Hippocampal formation (tissue), 2 donors: ENCODE data around the gene IL5RA.

Experiments used
- DNase-seq, 2 donors: peaks; one replicate each; lab custom pipeline; 2025; lab: John Stamatoyannopoulos, UW

IL5RA gene, protein sequence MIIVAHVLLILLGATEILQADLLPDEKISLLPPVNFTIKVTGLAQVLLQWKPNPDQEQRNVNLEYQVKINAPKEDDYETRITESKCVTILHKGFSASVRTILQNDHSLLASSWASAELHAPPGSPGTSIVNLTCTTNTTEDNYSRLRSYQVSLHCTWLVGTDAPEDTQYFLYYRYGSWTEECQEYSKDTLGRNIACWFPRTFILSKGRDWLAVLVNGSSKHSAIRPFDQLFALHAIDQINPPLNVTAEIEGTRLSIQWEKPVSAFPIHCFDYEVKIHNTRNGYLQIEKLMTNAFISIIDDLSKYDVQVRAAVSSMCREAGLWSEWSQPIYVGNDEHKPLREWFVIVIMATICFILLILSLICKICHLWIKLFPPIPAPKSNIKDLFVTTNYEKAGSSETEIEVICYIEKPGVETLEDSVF

DNA sequence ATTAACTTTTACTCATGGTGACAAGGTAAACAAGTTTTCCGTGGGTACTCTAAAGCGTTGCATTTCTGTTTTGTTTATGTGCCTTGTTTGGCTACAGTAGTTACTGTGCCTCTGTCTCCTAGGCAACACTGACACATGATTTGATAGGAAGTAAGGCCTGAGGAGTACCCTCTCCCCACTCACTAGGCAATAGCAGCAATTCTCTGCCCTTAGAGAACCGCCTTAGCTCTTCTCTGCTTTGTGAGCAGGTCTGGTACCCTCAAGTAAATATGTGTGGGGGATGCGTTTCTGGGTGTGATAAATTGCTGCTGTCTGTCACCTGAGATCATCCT lies at the start of gene IL5RA:
IL5RA (minus strand) TSS at position 76 of the 332 bp plus-strand sequence. CDS start 5,390 bp downstream, outside the sequence.
- DNase-seq = no peak

DNA sequence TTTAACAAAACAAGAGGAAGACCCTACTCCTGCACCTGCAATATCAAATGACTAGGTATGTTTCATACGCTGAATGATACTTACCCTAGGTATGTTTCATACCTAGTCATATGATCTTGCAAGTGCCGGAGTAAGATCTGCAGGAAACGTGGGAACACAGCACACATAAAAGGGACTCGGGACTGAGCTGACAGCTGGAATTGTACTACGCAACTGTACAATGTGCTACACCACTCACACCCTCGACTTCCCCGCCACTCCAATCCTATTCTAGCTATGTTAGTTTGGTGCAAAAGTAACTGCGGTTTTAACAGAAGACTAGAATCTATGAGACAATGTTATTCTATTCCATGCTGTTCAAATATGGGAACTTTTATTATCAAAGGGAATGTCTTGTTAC lies 47.3 kb upstream of the IL5RA start:
- no peak for DNase-seq

DNA sequence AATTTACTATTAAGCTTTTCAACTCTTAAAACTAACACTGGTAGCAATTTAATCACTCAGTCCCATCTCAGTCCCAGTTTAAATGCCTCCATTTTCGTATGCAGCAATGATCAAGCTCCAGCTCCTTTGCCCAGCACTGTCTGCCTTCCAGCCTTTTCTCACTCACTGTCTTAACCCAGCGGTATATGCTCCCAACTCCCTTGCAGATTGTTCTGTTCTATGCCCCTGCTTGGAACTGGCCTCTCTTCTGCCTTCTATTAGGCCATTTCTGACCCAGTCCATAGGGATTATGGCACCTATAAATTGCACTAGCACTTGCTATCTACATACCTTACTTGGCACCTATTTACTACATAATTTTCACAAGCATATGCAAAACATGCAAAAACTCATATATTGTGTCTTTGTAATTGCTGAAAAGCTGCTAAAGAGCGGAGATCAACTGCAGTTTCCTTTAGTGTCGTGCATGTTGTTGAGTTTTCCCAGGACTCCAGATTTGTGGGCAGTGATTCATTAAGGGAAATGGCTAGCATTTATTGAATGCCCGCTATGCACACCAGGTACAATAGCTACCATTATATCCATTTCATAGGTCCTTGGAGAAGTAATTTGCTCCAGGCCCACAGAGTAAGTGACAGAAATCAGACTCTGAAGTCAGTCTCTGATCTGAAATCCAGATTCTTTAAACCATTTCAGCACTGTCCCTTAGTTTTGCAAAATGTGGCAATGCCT lies 44.9 kb upstream of the IL5RA start:
- no peak for DNase-seq

DNA sequence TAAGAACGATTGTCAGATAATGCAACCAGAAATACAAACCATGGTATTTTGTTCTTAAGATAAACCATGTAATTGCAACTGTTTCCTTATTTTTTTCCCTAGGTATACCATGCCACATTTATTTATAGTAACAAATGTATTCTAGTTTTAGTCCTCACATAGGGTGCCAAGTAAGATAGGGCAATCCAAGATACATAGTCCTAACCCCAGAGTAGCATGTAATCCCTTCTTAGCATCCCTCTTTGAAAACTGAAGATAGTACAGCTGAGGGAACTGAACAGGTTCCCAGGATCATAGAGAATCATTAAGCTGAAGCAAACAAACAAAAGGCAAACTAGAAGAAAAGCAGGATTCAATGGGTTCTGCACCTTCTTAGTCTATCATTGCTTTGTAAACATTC lies 41.3 kb upstream of the IL5RA start:
- no peak for DNase-seq

DNA sequence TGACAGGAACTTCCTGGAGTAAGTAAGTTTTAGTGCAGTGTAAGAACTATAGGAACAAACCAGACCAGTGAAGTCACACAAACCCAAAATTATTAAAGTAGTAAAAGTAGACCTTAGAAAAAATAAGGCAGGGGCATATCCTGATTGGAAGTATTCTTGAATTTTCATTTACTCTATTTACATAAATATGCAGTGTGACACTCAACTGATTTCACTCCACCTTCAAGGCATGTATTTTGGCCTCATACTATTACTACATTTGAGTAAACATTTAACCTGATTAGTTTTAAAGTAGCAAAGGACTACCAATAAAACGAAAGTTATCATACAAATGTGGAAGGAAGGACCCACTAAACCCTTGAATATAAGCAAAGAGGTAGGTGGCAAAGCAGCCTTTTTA lies 39.4 kb upstream of the IL5RA start:
- no peak for DNase-seq

DNA sequence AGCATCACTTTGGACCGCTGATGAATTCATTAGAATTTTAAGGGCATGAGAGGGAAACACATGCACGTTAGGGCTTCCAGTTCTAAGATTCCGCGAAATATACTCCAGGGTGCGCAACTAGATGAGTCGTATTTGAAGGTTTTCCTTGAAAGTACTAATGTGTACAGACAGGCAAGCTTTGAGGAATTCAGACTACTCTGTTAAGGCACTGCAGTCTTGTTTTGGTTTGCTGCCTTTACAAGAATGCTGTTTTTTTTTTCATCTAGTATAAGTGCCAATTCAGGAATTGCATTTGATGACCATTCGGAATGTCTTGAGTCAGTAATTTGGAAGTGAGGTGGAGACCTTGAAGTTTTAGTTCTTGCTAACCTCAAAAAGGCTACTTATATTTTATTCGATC lies 35.7 kb upstream of the IL5RA start:
- no peak for DNase-seq

DNA sequence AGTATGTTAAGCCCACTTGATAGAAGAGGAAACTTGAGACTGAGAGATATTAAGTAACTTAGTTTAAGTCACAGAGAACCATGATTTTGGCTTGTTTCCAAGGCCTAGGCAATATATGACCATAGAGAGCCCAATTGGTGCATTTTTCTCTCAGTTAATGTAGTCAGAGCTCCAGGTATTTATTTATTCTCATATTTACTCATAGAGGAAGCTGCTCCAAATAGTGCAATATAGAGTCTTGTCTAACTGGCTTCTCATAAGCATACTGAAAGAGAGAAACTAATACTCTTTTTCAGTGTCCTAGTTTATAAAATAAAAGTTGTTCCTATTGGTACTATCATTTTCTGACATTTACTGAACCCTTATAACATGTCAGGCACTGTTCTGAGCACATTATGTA lies 31.8 kb upstream of the IL5RA start:
- DNase-seq = no peak

DNA sequence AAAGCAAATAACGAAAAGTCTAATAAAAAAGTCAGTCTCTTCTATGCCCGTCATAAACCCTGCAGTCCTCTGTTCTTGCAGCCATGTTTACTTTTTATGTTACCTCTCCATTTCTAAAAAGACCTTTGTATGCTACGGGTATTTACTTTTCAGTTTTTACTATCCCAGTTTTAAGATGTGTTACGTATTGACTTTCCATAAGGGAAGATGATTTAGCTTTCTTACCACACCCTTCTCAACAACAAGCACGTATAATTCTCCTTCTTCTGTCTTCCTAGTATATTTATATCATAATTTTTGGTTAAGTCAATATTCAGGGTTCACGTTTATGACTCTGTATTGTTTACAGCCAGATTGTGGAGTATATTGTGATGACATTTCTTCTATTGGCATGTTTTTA lies 27.4 kb upstream of the IL5RA start:
- no peak for DNase-seq

DNA sequence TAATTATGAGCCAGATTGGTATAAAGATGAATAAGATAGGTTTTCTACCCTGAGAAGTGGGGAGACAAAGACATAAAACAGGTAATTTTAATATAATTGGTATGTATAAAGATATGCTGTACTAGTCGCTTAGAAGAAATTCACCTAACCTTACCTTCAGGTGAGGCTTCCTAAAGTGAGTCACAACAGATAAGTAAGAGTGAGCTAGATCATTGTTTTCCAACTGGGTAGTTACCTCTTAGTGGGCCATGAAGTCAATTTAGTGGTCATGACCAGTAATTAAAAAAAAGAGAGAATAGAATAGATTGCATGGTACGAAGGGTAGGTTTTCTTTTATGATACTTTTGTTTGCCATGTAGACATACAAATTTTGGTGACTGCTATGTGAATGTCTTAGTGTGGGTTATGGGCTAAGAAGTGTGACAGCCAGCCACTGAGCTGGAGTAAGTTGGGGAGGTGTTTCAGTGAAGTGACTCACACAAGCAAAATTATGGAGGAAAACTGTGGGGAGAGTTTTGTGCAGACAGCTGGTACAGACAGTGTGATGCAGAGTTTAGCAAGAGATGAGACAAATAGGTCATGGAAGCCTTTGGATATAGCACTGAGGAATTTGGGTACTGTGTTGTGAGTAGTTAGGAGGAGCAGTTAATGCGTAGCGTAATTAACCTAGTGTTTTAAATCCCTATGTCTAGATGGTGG lies 24.7 kb upstream of the IL5RA start:
- DNase-seq = no peak

DNA sequence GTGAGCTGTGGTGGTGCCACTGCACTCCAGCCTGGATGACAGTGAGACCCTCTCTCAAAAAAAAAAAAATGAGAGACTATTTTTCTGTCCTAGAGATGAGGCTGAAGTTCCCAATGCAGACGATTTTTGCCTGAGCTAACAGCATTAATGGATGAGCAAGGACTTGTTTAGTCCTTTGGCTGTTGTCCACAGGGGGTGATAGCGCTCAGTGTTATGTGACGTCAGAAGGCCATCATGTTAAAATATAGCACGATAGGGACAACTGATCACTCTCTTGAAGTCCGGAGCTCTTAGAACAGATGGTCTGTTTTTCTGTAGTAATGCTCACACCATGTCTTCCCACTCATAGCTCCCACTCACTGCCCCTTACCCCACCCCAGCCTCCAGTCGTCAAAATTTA lies 23.3 kb upstream of the IL5RA start:
- DNase-seq = no peak

DNA sequence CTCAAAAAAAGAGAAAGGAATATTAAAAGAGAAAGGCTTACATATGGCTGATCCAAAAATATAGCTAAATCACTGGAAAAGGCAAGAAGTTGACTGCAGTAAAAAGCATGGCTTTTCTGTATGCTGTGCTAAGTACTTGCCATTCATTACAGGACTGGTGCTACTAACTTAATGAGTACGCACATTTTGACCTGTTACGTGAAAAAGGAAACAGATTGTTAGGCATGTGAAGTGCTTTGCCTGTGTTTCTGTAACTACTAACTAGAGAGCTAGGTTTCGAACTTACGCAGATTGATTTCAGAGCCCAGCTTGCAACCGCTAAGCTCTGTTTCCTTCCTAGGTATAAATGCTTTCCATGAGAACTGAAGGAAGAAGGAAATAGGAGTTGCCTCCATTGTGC lies 19.4 kb upstream of the IL5RA start:
- DNase-seq = no peak

DNA sequence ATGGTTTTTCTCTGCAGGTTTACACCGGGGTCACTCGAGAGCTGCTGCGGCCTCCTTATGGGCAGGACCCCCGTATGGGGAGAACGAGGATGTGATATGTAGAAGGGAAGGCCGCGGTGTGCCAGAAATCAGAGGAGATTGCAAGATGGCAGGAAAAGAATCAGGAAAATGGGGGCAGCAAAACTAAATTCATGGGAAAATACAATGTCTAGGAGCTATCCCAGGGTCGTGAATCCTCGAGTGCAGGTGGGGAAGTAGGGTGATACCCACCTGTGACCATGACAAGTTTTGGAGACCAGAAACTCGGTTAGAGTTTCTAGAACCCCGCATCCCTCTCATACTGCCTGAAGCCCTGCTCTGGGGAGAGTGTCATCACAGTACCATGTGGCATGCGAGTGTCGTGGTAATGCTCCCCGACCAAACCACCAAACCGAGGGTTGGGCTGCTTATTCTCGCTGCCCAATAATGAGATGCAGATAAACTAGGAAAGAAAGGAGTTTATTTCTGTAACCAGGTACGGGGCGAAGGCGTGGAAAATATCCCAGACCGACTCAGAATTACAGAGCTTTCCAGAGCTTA lies 17.3 kb upstream of the IL5RA start:
- no peak for DNase-seq

DNA sequence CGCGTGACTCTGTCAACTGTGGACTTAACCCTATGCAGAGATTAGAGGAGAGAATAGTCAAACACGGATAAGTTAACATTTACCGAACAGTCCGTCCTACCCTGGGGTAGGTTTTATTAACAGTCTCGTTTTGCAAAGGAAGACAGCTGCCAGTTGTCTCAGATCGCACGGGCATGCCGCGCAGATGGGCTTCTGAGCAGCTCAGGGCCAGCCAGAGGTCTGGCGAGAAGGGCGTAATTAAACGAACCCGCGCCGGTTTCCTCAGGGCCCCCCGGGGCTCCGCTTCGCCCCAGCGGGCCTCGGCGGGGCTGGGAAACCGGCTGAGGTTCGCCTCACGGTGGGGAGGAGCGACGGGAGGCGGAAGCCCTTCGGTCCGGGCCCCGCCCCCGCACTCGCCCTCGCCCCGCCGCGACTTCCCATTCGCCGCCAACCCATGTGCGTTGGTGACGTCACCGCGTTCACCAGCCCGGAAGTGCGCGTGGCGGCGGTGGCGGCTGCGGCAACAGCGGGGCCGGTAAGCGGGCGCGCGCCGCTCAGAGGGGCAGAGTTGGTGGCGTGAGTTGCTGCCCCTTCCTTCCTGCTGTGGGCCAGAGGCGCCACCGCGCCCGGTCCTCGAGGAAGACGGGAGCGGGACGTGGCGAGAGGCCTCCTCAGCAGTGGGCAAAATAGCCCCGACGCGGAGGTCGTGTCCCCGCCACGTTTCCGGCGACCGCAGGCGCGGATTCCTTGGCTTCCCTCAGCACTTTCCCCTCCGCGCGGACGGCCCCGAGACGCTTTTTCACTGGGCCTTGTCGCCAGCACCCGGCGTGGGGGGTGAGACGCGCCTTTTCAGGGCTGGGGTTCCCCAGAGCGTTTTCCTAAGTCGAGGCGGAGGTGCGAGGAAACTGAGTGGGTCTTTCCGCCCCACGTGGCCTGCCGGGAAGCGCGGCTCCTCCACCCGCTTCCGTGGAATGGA lies 16.6 kb upstream of the IL5RA start, which contains the start of gene TRNT1:
TRNT1 (plus strand) TSS at position 464 of the 955 bp plus-strand sequence. CDS start 2,101 bp downstream, outside the sequence.
- DNase-seq = peak; percentile 89 to 92

DNA sequence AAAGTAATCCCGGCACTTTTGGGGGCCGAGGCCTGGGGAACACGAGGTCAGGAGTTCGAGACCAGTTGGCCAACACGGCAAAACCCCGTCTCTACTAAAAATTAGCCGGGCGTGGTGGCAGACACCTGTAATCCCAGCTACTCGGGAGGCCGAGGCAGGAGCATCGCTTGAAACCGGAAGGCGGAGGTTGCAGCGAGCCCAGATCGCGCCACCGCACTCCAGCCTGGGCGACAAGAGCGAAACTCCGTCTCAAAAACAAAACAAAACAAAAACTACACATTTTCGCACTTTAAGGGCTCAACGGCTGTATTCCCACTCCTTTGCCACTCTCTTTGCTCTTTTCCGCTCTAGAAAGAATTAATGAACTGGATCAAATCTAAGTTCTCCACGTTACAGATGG lies 15.8 kb upstream of the IL5RA start:
- DNase-seq = no peak

DNA sequence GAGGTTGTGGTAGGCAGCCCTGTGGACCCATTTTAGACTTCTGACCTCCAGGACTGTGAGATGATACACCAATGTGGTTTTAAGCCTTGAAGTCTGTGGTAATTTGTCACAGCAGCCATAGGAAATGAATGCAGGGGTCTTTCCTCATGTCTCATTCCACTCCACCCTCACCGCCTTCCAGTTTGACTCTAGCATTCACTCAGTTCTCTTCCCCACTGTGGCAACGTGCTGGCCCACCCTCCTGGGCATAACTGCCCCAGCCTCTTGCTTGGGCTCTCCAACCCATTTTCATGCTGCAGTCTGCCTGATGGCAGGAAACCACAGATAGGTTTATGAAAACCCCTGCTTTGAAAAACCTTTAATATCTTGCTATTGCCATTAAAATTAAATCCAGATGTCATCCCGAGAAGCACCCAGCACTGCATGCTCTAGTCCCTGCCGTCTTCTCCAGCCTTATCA lies 9.2 kb upstream of the IL5RA start:
- no peak for DNase-seq

DNA sequence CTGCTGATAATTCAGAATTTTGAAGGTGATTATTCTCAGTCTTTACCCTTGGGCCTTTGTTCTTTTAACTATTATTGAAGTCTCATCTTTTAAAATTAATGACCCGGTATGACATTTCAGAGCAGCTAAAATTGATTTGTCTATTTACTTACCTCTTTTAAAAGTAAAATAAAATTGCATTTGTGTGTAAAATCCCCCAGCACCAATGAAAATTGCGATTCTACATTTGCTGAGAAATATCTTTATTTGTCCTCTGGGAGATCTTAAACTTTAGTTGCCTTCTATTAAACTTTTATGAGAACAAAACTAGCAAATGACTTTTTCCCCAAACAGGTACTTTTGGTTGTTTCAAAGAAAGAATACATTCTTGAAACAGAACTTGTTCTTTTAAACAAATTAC lies 7.5 kb upstream of the IL5RA start:
- DNase-seq = no peak

DNA sequence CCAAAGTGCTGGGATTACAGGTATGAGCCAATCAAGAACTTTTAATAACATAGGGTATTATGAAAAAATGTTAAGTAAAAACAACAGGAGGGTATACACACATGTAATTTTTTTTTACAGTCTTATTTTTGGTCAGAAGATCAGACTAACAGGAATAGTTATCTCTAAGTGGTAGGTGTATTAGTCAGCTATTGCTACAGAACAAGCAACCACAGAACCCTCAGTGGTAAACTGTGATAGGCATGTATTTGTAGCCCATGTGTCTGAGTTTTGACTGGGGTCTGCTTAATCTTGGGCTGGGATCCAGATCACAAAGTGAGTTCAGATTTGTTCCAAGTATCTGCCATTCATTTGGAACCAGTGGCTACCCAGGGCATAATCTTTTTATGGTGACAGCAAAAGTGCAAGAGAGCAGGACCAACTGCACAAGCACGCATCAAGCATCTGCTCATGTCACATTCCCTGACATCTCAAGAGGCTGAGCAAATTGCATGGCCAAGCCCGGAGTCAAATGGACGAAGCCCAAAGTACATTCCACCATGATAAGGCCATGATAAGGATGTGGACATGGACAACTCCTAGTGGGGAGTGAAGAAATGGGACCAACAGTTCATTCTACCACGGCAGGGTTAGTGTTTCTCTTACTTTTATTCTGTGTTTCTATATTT lies 3.0 kb upstream of the IL5RA start:
- no peak for DNase-seq

DNA sequence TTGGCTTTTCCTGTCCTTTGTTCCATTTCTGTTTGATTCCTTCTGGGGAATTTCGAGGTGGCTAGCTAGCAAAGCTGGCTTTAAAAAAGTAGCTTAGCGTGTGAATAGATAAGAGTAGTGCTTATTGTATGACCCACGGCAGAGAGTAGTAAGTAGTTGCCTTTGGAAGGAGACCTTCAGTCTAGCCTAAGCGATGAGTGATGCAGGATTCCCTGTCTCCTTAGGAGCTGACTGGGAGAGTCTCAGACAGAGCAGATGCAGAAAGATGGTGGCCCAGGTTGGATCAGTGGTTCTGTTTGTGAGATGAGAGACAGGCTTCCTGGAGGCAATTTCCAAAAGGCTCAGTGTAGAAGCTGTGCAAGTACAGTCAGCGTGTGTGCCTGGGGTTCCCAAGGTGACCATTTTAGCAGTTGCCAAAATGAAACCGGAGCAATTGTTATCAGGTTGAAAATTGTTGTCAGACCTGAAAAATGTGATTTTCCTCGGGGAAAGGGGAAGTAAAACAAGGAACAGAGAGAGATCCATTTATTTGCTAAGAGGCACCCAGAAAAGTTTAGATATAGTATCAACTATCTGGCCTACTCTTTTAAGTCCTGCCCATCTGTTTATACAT lies 681 bp upstream of the IL5RA start:
- DNase-seq = no peak

DNA sequence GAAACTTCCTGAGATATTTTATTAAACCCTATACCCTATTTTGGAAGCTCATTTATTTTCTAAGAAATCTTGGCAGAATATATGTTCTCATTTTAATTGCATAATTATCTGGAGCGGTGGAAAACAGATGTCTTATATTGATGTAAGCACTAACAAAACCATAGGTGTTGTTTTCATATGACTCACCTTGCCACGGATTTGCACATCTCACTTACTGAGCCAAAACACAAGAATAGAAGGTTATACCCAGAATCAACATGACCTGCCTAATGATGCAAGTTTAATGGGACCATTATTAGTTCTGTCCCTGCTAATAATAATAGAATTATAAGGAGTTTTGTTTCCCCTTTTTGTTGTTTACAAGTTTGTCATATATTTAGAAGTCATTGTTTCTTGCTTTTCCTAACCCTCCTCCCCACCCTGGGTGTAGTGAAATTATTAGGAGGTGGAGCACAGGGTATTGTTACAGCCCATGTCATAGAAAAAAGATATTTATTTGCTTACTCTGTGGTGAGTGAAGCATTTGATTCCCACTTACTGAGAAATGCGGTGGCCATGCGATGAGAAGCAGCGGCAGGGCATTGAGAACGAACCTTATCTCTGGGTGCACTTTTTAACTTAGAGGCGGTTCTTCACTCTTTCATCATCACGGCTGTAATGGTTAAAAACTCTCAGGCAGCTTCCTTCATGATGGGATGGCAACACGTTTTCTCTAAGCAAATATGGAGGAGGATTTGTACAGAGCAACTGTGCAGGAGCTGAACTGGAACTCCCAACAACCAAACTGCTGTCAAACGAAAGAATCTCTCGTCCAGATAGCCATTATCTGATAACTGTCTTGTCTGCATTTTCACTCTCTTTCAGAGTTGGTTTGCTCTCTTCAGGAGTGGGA lies 521 bp downstream of the IL5RA start:
- no peak for DNase-seq
